WTC11 (cell line): Measurements from ENCODE around the gene KCNG1.

Source experiments
- ATF2 ChIP-seq: sonication (generic); formaldehyde crosslinking; IDR thresholded peaks from 2 replicates; pipeline ENCODE4 v1.8.1; 2022; ENCODE audit warnings: low read depth, missing genetic modification reagents, borderline replicate concordance
- ATF3 ChIP-seq: sonication (generic); formaldehyde crosslinking; conservative IDR thresholded peaks from 2 replicates; pipeline ENCODE4 v1.8.1; 2022; ENCODE audit warnings: mild to moderate bottlenecking, missing genetic modification reagents
- CTCF ChIP-seq: fragments of 200-600 bp; IDR thresholded peaks from 2 replicates; pipeline ENCODE4 v1.8.0; 2022; ENCODE audit warnings: antibody characterized with exemption
- E2F4 ChIP-seq: sonication (generic); formaldehyde crosslinking; IDR thresholded peaks from 2 replicates; pipeline ENCODE4 v1.8.1; 2022; ENCODE audit warnings: low read depth, mild to moderate bottlenecking, moderate library complexity, missing genetic modification reagents, borderline replicate concordance
- E2F5 ChIP-seq: sonication (generic); formaldehyde crosslinking; IDR thresholded peaks from 2 replicates; pipeline ENCODE4 v1.8.1; 2022; ENCODE audit warnings: mild to moderate bottlenecking, moderate library complexity, missing genetic modification reagents
- ETV6 ChIP-seq: sonication (generic); formaldehyde crosslinking; IDR thresholded peaks from 2 replicates; pipeline ENCODE4 v1.8.1; 2022; ENCODE audit warnings: mild to moderate bottlenecking, missing genetic modification reagents
- FOXJ3 ChIP-seq: sonication (generic); formaldehyde crosslinking; IDR thresholded peaks from 2 replicates; pipeline ENCODE4 v1.9.0; 2021; ENCODE audit warnings: missing genetic modification reagents, mild to moderate bottlenecking, borderline replicate concordance
- MAX ChIP-seq: sonication (generic); formaldehyde crosslinking; IDR thresholded peaks from 2 replicates; pipeline ENCODE4 v1.8.0; 2022; ENCODE audit warnings: mild to moderate bottlenecking, missing genetic modification reagents
- MXD4 ChIP-seq: fragments of 250-450 bp; sonication (Bioruptor Pico); IDR thresholded peaks from 2 replicates; pipeline ENCODE4 v1.8.0; 2021; ENCODE audit warnings: mild to moderate bottlenecking, moderate library complexity, borderline replicate concordance
- PRDM15 ChIP-seq: sonication (generic); formaldehyde crosslinking; IDR thresholded peaks from 2 replicates; pipeline ENCODE4 v1.8.0; 2022; ENCODE audit warnings: missing genetic modification reagents
- SOX15 ChIP-seq: fragments of 250-450 bp; sonication (Bioruptor Pico); IDR thresholded peaks from 2 replicates; pipeline ENCODE4 v1.9.0; 2021; ENCODE audit warnings: mild to moderate bottlenecking
- TEAD4 ChIP-seq: sonication (generic); formaldehyde crosslinking; IDR thresholded peaks from 2 replicates; pipeline ENCODE4 v1.8.0; 2022; ENCODE audit warnings: mild to moderate bottlenecking, missing genetic modification reagents
- ZNF121 ChIP-seq: sonication (generic); formaldehyde crosslinking; IDR thresholded peaks from 2 replicates; pipeline ENCODE4 v1.8.0; 2023; ENCODE audit warnings: missing genetic modification reagents

GRCh38 chr20:51002633-51003032, 20.3 kb downstream of the KCNG1 start:
- no peak for TF ChIP-seq FOXJ3 (CRISPR knock-in tag)
- no peak for TF ChIP-seq CTCF
- no peak for TF ChIP-seq ATF2
- no peak for TF ChIP-seq ETV6
- no peak for TF ChIP-seq MXD4
- TF ChIP-seq PRDM15 (CRISPR knock-in tag): no peak
- no peak for TF ChIP-seq SOX15 (CRISPR knock-in tag)
- TF ChIP-seq E2F5 (CRISPR knock-in tag): no peak
- no peak for TF ChIP-seq ZNF121 (CRISPR knock-in tag)
- TF ChIP-seq TEAD4: no peak
- no peak for TF ChIP-seq ATF3
- no peak for TF ChIP-seq MAX
- TF ChIP-seq E2F4: no peak
